CMK (cell line): ENCODE results near the gene RUBCN.

Experiments used
- DNase-seq: peaks from one replicate; pipeline ENCODE4 v3.0.0-alpha.2; 2010; ENCODE audit warnings: low read depth

The RUBCN gene

GRCh38 chr3:197736491-197737318 lies at the start of gene RUBCN:
Gene RUBCN, minus strand, starts transcription at chr3:197736904. Its CDS starts 185 bp downstream, at chr3:197736719.
- peak; percentile 78 for DNase-seq

- DNase-seq, result no peak
Observed at GRCh38 chr3:197784019-197784585, 47.4 kb upstream of the RUBCN start.

GRCh38 chr3:197782230-197782629 lies 45.5 kb upstream of the RUBCN start:
- no peak for DNase-seq

GRCh38 chr3:197775317-197775716 lies 38.6 kb upstream of the RUBCN start:
- no peak for DNase-seq

GRCh38 chr3:197761784-197762183 lies 25.1 kb upstream of the RUBCN start:
- no peak for DNase-seq

GRCh38 chr3:197758512-197758911 lies 21.8 kb upstream of the RUBCN start:
- no peak for DNase-seq

GRCh38 chr3:197756704-197757103 lies 20.0 kb upstream of the RUBCN start:
- no peak for DNase-seq

- no peak for DNase-seq
Observed at GRCh38 chr3:197753263-197753662, 16.6 kb upstream of the RUBCN start.

GRCh38 chr3:197752107-197752506 lies 15.4 kb upstream of the RUBCN start:
- DNase-seq, result no peak

GRCh38 chr3:197750858-197751737 lies 14.4 kb upstream of the RUBCN start:
- no peak for DNase-seq

GRCh38 chr3:197750396-197750831 lies 13.7 kb upstream of the RUBCN start:
- DNase-seq, result no peak

- peak; percentile 54 for DNase-seq
Observed at GRCh38 chr3:197749601-197750395, 13.1 kb upstream of the RUBCN start, which contains the start of gene FYTTD1. Gene FYTTD1, plus strand, starts transcription at chr3:197749883. Its CDS starts 89 bp downstream, at chr3:197749972.

GRCh38 chr3:197749315-197749600 lies 12.6 kb upstream of the RUBCN start:
- DNase-seq, result no peak

GRCh38 chr3:197748597-197749314 lies 12.1 kb upstream of the RUBCN start:
- DNase-seq, result no peak

- no peak for DNase-seq
Observed at GRCh38 chr3:197746801-197747237, 10.1 kb upstream of the RUBCN start.

GRCh38 chr3:197746209-197746608 lies 9.5 kb upstream of the RUBCN start:
- no peak for DNase-seq

GRCh38 chr3:197742787-197743186 lies 6.1 kb upstream of the RUBCN start:
- no peak for DNase-seq

GRCh38 chr3:197737749-197738462 lies 1.2 kb upstream of the RUBCN start:
- DNase-seq, result no peak

- DNase-seq, result no peak
Observed at GRCh38 chr3:197737319-197737649, 580 bp upstream of the RUBCN start.

- DNase-seq, result no peak
Observed at GRCh38 chr3:197736010-197736490, 654 bp downstream of the RUBCN start.
